CD4-positive, alpha-beta T cell treated with Interleukin-2 at 100 ng/mL for 4 hours (primary cell): ENCODE results near the gene KRTAP10-9.
A peak's percentile ranks its signal among the peaks of the same experiment; 100 is the strongest.
"Not testable (repeated sequence)": the region's sequence is repeated elsewhere in the genome, so short reads cannot be mapped to it uniquely, and the experiment has no call there.

Source experiments
- DNase-seq: peaks from one replicate; pipeline ENCODE4 v3.0.0-alpha.2; 2020; ENCODE audit warnings: low spot score

Gene KRTAP10-9

DNA sequence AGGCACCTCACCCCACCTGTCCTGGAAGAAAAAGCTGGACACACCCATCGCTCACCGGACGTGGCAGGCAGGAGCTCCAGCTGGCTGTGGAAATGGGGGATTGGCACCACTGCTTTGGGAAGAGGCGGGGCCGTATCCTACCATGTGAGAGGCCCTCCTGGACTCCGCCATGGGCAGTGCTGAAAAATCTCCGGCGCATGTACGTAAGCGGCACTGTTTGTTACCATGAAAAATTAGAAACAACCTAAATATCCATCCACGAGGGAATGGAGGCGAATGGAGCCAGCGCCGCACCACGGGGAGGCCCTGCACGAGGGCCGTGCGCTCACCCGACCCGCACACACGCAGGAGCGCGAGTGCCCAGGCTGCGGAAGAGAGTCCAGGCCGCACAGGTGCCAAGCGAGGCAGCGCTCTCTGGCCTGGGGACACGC is 11.9 kb upstream of the KRTAP10-9 start:
- DNase-seq = no peak

DNA sequence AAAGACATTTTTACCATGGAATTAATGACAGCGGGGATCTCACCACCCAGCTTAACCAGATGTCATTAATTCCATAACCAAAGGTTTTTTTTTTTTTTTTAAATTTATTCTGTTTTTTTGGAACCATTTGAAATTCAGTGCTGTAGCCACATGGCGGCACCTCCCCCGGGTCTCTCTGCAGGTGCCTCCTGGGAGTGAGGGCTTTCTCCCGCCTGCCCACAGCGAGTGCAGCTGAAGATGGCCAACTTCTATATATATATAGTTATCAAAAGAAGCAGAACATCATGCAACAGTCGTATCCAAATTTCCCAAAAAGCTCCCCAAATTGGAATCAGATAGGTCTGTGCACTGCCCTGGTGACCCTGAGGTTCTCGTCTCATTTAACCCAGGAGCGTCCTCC is 11.4 kb upstream of the KRTAP10-9 start:
- DNase-seq = no peak

GRCh38 chr21:44615911-44616590 is 10.8 kb upstream of the KRTAP10-9 start:
- DNase-seq = no peak

DNA sequence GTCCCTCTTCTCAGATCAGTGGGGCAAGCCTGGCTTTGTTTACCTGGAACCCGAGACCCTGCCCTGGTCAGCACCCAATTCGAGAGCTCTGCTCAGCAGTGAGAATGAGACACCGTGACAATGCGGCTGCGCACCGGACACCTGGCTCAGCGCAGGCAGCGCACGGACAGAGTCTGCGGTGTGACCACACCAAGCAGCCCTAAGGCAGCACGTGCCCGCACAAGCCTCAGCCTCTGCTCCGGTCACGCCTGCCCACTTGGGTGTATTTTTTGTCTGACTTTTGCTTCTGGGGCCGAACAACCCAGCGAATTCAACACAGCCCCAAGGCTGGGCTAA is 10.3 kb upstream of the KRTAP10-9 start:
- no peak for DNase-seq

GRCh38 chr21:44617071-44617501 is 9.8 kb upstream of the KRTAP10-9 start:
- DNase-seq = no peak

DNA sequence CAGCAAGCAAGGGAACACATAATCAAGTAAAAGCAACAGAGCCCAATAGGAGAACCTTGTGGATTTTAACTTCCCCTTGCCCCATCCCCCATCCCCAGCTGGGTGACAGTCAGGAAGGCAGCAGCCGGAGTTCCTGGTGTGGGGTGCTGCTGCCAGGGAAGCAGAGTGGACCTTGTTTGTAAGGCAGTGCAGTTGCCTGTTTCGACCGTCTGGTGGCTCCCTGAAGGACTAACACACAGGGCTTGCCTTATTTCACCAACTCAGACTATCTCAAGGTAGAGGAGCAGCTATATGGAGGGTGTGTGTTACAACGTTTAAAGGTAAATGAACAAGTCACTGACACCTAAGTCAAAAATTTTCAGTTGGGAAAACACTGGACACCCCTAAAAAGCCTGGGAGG is 8.4 kb upstream of the KRTAP10-9 start:
- no peak for DNase-seq

DNA sequence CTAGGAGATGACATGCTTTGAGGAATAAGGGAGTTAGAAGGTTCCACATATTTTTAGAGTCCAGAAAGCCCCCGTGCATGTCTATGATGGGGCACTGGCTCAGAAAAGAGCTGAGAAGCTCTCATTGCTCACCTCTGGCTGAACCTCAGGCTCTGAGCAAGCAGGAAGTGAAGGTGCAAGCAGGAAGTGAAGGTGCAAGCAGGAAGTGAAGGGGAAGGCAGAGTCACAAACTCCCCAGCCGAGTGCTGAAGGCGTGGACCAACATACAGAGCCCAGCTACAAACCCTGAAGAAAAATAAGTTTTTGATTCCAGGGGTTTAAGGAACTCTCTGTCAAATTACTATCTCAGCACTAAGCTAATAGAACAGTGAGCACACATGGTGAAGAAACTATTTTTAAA is 8.0 kb upstream of the KRTAP10-9 start:
- peak; percentile 74 for DNase-seq

DNA sequence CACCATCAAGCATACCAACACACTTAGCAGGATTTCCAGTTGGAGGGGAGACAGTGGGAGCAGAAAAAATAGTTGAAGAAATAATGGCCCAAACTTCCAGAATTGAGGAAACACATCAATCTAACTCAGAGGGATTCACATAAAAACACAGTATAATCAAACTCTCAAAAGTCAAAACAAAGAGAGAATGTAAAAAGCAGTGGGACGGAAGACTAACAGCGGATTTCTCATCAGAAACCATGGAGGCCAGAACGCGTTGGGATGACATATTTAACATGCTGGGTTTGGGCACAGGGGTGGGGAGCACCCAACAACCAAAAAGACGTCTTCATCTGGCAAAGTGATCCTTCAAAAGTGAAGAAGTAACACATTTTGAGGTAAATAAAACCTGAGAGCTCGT is 7.0 kb upstream of the KRTAP10-9 start:
- DNase-seq = no peak

GRCh38 chr21:44623575-44623974 is 3.3 kb upstream of the KRTAP10-9 start:
- no peak for DNase-seq

DNA sequence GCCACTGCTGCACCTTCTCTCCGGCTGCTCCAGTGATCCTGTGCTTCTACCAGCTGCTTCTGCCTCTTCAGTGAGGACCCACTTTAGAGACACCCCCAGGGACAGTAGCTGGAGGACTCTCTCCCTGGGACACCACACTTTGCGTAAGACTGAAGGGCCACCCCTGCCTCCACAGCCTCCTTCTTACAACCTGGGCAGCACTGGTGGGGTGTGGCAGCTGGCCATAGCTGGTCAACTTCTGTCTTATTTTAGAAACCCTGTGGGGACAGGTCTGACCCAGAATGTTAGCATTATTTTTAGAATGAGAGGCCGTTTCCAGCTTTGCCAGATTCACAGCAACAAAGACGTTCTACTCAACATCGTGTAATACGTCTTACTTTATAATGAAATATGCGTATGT is 1.1 kb upstream of the KRTAP10-9 start:
- DNase-seq = no peak

- peak; percentile 33 for DNase-seq
These were observed 631 bp upstream of the KRTAP10-9 start for GRCh38 chr21:44626262-44626661.

- DNase-seq = not testable (repeated sequence)
These were observed 409 bp downstream of the KRTAP10-9 start for GRCh38 chr21:44627181-44627822.

GRCh38 chr21:44627831-44628233 is 939 bp downstream of the KRTAP10-9 start:
- DNase-seq = not testable (repeated sequence)

DNA sequence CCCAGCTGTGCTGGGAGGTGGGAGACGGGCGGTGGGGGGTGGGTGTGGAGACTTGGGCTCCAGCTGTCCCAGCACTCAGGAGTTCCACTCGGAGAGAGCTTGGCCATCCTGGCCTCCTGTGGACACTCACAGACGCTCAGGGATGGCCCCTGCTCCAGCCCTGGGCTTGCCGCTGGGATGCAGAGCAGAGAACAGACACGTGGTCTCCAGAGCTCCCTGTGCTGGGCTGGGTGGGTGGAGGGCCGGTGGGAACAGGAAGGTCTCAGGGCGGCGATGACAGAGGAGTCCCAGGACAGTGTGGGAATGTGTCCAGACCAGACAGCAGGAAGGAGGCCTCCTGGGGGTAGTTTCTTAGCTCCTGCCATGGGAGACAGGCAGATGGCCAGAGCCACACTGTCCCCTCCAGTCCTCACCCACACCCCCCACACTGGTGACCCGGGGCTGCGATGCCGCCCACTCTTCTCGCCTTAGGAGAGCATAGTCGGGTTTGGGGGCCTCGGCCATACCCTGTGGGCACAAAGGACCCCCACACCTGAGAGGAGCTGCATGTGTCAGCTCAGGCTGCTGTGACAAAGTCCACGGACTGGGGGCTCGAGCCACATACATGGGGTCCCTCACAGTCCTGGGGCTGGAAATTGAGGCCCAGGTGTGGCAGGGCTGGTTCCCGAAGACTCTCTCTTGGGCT is 2.0 kb downstream of the KRTAP10-9 start:
- no peak for DNase-seq

DNA sequence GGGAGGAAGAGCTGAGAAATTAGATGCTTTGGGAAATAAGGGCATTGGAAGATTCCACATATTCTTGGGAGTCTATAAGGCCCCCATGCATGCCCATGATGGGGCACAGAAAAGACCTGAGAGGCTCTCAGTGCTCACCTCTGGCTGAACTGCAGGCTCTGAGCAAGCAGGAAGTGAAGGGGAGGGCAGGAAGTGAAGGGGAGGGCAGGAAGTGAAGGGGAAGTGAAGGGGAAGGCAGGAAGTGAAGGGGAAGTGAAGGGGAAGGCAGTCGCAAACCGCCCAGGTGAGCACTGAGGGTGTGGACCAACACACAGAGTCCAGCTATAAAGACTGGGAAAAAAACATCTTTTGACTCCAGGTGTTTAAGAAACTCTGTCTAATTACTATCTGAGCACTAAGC is 3.5 kb downstream of the KRTAP10-9 start:
- DNase-seq = no peak

DNA sequence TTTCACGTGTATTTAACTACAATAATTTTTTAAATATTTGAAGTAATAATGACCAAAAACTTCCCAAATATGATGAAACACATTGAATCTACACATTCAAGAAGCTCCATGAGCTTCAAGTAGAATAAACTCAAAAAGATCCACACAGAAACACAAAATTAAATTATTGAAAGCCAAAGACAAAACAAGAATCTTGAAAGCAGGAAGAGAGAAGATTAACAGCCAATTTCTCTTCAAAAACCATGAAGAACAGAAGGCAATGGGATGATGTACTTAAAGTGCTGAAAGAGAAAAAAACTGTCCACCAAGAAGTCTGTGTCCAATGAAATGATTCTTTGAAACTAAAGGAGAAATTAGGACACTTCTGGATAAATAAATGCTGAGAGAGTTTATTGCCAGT is 5.2 kb downstream of the KRTAP10-9 start:
- DNase-seq = no peak

- no peak for DNase-seq
These were observed 9.5 kb downstream of the KRTAP10-9 start for GRCh38 chr21:44636209-44637017.

GRCh38 chr21:44637018-44637850 is 10.3 kb downstream of the KRTAP10-9 start, which contains the start of gene KRTAP10-10:
TSS of gene KRTAP10-10 (plus strand) at chr21:44637356. CDS start at chr21:44637418, 62 bp downstream.
- DNase-seq = no peak

- DNase-seq = not testable (repeated sequence)
These were observed 11.0 kb downstream of the KRTAP10-9 start for GRCh38 chr21:44637851-44638348.

GRCh38 chr21:44638506-44639330 is 11.8 kb downstream of the KRTAP10-9 start:
- not testable (repeated sequence) for DNase-seq
